GM12892 (cell line): Measurements from ENCODE around the gene RPS6KA5.

ENCODE experiments used
- POLR2A ChIP-seq: IDR thresholded peaks from 2 replicates; pipeline ENCODE4 v1.6.1; 2011; ENCODE audit warnings: low read depth, low read length, control low read depth
- POLR2AphosphoS5 ChIP-seq: IDR thresholded peaks from 2 replicates; pipeline ENCODE4 v1.6.1; 2011; ENCODE audit warnings: low read depth, low read length, control low read depth

DNA sequence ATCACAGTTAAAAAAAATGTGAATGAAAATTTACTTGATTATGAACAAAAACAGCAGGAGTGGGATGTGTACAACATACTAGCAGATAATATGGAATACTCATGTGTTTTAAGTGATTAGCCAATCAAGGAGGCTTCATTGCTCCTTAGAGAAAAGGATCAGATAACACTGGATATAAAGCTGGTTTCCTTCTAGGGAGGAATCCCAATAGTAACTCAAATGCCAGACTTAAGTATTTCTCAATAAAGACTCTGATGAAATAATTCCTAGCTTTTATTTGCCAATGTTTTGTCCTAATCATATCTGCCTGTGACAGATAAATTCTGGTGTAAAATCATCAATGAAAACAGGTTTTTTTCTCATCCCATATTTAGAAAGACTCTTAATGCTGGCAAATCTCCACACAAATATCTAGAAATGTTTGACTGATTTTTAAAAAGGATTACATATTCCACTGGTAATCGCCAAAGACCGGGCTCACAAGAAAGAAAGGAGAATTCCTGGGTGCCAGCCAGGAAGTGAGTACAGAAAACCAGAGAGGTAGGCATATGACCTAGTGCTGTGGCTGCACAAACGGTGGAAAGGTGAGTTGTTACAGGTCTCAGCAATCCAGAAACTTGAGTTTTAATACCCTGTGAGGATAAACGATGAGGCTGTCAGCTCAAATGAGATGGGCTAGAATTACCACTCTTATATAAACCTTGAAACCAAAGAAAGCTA lies 135.7 kb downstream of the RPS6KA5 start:
- TF ChIP-seq POLR2A (no peak), POLR2AphosphoS5 (no peak)
